ENCODE data around the gene KLRG1.

DNA sequence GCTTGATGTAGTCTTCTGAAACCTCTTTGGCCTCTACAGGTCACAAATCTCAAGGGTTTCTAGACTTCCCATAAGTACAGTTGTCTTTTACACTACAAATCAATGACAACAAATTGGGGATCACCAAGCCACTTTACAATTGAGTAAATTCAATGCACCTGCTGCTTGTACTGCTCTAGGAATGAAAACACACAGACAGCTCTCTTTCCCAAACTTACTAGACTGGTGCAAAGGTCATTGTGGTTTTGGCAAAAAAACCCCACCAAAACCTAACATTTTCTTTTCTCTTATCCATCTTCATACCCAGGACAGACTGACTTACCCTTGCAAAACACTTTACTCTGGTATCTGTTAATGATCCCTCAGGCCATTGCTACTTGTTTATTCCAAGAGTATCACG, 42.6 kb upstream of the KLRG1 start:
- TF ChIP-seq, protein P1, sequence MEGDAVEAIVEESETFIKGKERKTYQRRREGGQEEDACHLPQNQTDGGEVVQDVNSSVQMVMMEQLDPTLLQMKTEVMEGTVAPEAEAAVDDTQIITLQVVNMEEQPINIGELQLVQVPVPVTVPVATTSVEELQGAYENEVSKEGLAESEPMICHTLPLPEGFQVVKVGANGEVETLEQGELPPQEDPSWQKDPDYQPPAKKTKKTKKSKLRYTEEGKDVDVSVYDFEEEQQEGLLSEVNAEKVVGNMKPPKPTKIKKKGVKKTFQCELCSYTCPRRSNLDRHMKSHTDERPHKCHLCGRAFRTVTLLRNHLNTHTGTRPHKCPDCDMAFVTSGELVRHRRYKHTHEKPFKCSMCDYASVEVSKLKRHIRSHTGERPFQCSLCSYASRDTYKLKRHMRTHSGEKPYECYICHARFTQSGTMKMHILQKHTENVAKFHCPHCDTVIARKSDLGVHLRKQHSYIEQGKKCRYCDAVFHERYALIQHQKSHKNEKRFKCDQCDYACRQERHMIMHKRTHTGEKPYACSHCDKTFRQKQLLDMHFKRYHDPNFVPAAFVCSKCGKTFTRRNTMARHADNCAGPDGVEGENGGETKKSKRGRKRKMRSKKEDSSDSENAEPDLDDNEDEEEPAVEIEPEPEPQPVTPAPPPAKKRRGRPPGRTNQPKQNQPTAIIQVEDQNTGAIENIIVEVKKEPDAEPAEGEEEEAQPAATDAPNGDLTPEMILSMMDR (IDR thresholded peaks at IDR 0.05; ENCODE audit: borderline replicate concordance, extremely low read depth, low read length, poor library complexity, severe bottlenecking) = no peak
- no peak for TF ChIP-seq EZH2 (IDR thresholded peaks at IDR 0.05; ENCODE audit: borderline replicate concordance, low read depth, low read length, severe bottlenecking)

Measured in DND-41 (cell line).